ENCODE results near the gene SRD5A3. TPM values are rescaled to one million over a fixed set of nuclear protein-coding genes. Genes with fewer than 3 reads are reported as not detected.

Gene SRD5A3
- total RNA-seq, 1 donor from 2014 or later = 39.5 TPM

DNA sequence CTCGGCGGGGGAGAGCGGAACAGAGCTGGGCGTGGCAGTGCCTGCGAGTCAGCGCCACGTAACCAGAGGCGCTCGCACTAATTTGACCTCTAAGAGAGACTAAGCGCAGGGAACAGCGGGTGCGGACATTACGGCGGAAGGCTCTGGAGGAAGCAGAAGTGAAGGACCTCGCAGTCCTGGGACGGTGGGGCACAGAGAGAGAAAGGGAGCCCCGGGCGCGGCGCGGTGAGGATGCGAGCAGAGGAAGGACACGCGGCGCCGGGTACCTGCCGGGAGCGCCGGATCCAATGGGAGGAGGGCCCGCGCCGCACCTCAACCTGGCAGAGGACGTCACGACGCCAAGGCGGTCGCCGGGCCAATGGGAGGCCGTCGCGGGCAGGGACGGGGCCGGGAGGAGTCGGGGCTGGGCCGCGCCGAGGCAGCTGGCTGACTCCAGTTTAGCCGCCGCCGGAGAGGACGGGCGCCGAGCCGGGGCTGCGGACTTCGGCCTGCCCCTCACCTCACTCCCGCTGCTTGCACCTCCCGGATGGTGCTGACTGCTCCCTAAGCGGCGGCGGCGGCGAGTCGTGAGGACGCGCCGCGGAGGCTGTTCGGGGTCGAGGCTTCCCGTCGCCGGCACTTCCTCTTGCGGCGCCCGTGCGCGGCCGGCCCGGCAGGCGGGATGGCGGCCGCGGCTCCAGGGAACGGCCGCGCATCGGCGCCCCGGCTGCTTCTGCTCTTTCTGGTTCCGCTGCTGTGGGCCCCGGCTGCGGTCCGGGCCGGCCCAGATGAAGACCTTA lies 49.7 kb downstream of the SRD5A3 start, which contains the start of gene TMEM165:
TMEM165 (plus strand) TSS at position 429 of the 779 bp plus-strand sequence; CDS start at position 662, 233 bp downstream.
- no peak for FAIRE-seq

DNA sequence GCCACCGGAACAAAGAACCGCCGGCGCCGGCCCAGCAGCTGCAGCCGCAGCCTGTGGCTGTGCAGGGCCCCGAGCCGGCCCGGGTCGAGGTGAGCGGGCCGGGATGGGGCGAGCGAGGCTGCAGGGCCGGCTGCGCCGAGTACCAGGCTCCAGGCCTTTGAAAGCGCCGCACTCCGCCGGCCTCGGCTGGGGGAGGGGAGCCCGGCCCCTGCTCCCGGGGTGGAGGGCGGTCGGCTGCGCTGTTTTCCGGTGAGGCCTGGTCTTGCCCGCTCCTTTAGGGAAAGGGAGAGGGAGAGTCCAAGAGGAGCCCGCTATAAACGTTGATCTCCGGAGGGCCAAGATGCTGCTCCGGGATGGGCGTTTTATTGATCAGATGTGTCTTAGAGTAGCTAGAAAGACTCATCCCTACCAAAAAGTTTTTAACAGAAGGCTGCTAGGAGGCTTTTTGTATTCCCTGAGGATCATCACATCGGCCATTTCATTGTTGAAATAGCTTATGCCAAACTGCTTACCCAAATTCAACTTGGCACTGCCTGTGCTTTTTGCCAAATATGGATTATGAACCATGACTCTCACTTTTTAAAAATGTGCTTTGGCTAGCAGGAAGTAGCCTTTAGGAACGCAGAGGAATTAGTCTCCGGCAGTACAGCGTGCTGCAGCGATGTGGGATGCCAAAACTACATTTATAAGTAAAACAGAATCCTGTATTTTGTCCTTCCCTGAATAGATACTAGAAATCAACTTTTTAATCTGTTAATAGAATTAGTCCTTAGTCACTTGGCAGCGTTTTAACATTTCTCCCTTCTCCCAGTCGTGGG lies 50.5 kb downstream of the SRD5A3 start:
- H3K36me3 Mint-ChIP-seq (ENCODE audit: low read depth, unreplicated experiment) = peaks cover 15% of the 10 kb centered on the region
- Histone ChIP-seq H3K27me3 (ENCODE audit: insufficient read depth, low read length) (no peaks in the 10 kb centered on the region), H3K36me3 (ENCODE audit: insufficient read depth, low read length) (peaks cover 4% of the 10 kb centered on the region), H3K4me1 (ENCODE audit: insufficient read depth, low read length) (peaks cover 8% of the 10 kb centered on the region), H3K9me3 (ENCODE audit: insufficient read depth, low read depth, low read length) (no peaks in the 10 kb centered on the region), H3K27ac (ENCODE audit: low read depth, low read length) (peak overlapping the region; percentile 89), H2AFZ (ENCODE audit: low read depth, low read length) (no peak overlapping the region), H3K4me2 (ENCODE audit: low read length) (peak overlapping the region; percentile 92), H3K9ac (ENCODE audit: low read length) (peak overlapping the region; percentile 98), H3K4me3 (ENCODE audit: insufficient read depth, low read depth, low read length) (peak overlapping the region; percentile 90), H3K79me2 (ENCODE audit: insufficient read depth, low read length) (peaks cover 56% of the 10 kb centered on the region), H4K20me1 (ENCODE audit: insufficient read depth, low read length) (peaks cover 49% of the 10 kb centered on the region)
- no peaks in the 10 kb centered on the region for H3K27me3 Mint-ChIP-seq (ENCODE audit: low read depth, unreplicated experiment)
- H3K27ac Mint-ChIP-seq (ENCODE audit: unreplicated experiment) = peak overlapping the region; percentile 96
- DNase-seq (ENCODE audit: low read depth) (peak; percentile 31), FAIRE-seq (peak; percentile 20)
- H3K4me1 Mint-ChIP-seq (ENCODE audit: low read depth, unreplicated experiment) = peaks cover 4% of the 10 kb centered on the region
- no peaks in the 10 kb centered on the region for H3K9me3 Mint-ChIP-seq (ENCODE audit: unreplicated experiment)
- H3K4me3 Mint-ChIP-seq (ENCODE audit: unreplicated experiment) = peak overlapping the region; percentile 99
- no peak for TF ChIP-seq EZH2 (IDR thresholded peaks at IDR 0.05; ENCODE audit: insufficient read depth, low read length)
- TF ChIP-seq, protein P1, sequence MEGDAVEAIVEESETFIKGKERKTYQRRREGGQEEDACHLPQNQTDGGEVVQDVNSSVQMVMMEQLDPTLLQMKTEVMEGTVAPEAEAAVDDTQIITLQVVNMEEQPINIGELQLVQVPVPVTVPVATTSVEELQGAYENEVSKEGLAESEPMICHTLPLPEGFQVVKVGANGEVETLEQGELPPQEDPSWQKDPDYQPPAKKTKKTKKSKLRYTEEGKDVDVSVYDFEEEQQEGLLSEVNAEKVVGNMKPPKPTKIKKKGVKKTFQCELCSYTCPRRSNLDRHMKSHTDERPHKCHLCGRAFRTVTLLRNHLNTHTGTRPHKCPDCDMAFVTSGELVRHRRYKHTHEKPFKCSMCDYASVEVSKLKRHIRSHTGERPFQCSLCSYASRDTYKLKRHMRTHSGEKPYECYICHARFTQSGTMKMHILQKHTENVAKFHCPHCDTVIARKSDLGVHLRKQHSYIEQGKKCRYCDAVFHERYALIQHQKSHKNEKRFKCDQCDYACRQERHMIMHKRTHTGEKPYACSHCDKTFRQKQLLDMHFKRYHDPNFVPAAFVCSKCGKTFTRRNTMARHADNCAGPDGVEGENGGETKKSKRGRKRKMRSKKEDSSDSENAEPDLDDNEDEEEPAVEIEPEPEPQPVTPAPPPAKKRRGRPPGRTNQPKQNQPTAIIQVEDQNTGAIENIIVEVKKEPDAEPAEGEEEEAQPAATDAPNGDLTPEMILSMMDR (IDR thresholded peaks at IDR 0.05; ENCODE audit: insufficient read depth, low read depth, low read length) = no peak

More for the DNA sequence above, 49.7 kb downstream of the SRD5A3 start, which contains the start of gene TMEM165:
- peak within 1 kb of the TSS; percentile 89 for H3K27ac ChIP-seq (ENCODE audit: low read depth, low read length)
- peaks cover 2% of the 10 kb centered on the region for H3K36me3 ChIP-seq (ENCODE audit: insufficient read depth, low read length)
- no peaks in the 10 kb centered on the region for H3K9me3 Mint-ChIP-seq (ENCODE audit: unreplicated experiment)
- H3K4me3 Mint-ChIP-seq (ENCODE audit: unreplicated experiment) = peak within 1 kb of the TSS; percentile 99
- H3K36me3 Mint-ChIP-seq (ENCODE audit: low read depth, unreplicated experiment) = peaks cover 12% of the 10 kb centered on the region
- peak within 1 kb of the TSS; percentile 90 for H3K4me3 ChIP-seq (ENCODE audit: insufficient read depth, low read depth, low read length)
- H3K9me3 ChIP-seq (ENCODE audit: insufficient read depth, low read depth, low read length) = no peaks in the 10 kb centered on the region
- no peak for TF ChIP-seq EZH2 (IDR thresholded peaks at IDR 0.05; ENCODE audit: insufficient read depth, low read length)
- TF ChIP-seq, protein P1 (IDR thresholded peaks at IDR 0.05; ENCODE audit: insufficient read depth, low read depth, low read length) = no peak
- H3K4me2 ChIP-seq (ENCODE audit: low read length) = peak within 1 kb of the TSS; percentile 92
- H3K27me3 Mint-ChIP-seq (ENCODE audit: low read depth, unreplicated experiment) = no peaks in the 10 kb centered on the region
- peaks cover 41% of the 10 kb centered on the region for H4K20me1 ChIP-seq (ENCODE audit: insufficient read depth, low read length)
- peaks cover 8% of the 10 kb centered on the region for H3K4me1 ChIP-seq (ENCODE audit: insufficient read depth, low read length)
- no peaks in the 10 kb centered on the region for H3K4me1 Mint-ChIP-seq (ENCODE audit: low read depth, unreplicated experiment)
- peaks cover 48% of the 10 kb centered on the region for H3K79me2 ChIP-seq (ENCODE audit: insufficient read depth, low read length)
- no peaks in the 10 kb centered on the region for H3K27me3 ChIP-seq (ENCODE audit: insufficient read depth, low read length)
- H3K9ac ChIP-seq (ENCODE audit: low read length) = peak within 1 kb of the TSS; percentile 98
- H3K27ac Mint-ChIP-seq (ENCODE audit: unreplicated experiment) = peak within 1 kb of the TSS; percentile 96
- peak; percentile 76 for DNase-seq (ENCODE audit: low read depth)
- H2AFZ ChIP-seq (ENCODE audit: low read depth, low read length) = peak within 1 kb of the TSS; percentile 92
